Activated CD8-positive, alpha-beta memory T cell treated with anti-CD3 and anti-CD28 coated beads, Interleukin-2, amount 50 U/mL, for 1 hour (primary cell): Measurements from ENCODE around the gene RPA1.
"Not testable (repeated sequence)": the region's sequence is repeated elsewhere in the genome, so short reads cannot be mapped to it uniquely, and the experiment has no call there.

Experiments
- DNase-seq: peaks from one replicate; pipeline ENCODE4 v3.0.0-alpha.2; 2020; ENCODE audit errors: extremely low read depth

The RPA1 gene

GRCh38 chr17:1829592-1830257 lies at the start of gene RPA1, which contains the start of gene SMYD4:
RPA1 (plus strand) TSS chr17:1830005; CDS start chr17:1830094, 89 bp downstream.
SMYD4 (minus strand) TSS chr17:1829902; CDS start chr17:1827994, 1,908 bp downstream.
- peak; percentile 49 for DNase-seq

GRCh38 chr17:1782171-1782567 lies 47.6 kb upstream of the RPA1 start:
- no peak for DNase-seq

- no peak for DNase-seq
These were observed 46.5 kb upstream of the RPA1 start for GRCh38 chr17:1783271-1783670.

GRCh38 chr17:1783834-1784611 lies 45.8 kb upstream of the RPA1 start:
- DNase-seq: no peak

- no peak for DNase-seq
These were observed 43.9 kb upstream of the RPA1 start for GRCh38 chr17:1785930-1786329.

- DNase-seq: no peak
These were observed 43.1 kb upstream of the RPA1 start for GRCh38 chr17:1786708-1787107.

GRCh38 chr17:1787301-1787902 lies 42.4 kb upstream of the RPA1 start:
- no peak for DNase-seq

- no peak for DNase-seq
These were observed 39.9 kb upstream of the RPA1 start for GRCh38 chr17:1789936-1790335.

GRCh38 chr17:1792495-1793446 lies 37.0 kb upstream of the RPA1 start:
- DNase-seq: no peak

- no peak for DNase-seq
These were observed 36.4 kb upstream of the RPA1 start for GRCh38 chr17:1793447-1793806.

GRCh38 chr17:1796800-1797199 lies 33.0 kb upstream of the RPA1 start:
- no peak for DNase-seq

GRCh38 chr17:1797323-1797722 lies 32.5 kb upstream of the RPA1 start:
- no peak for DNase-seq

- not testable (repeated sequence) for DNase-seq
These were observed 32.0 kb upstream of the RPA1 start for GRCh38 chr17:1797846-1798245.

GRCh38 chr17:1800240-1800639 lies 29.6 kb upstream of the RPA1 start:
- no peak for DNase-seq

GRCh38 chr17:1800712-1801111 lies 29.1 kb upstream of the RPA1 start:
- DNase-seq: no peak

- no peak for DNase-seq
These were observed 27.4 kb upstream of the RPA1 start for GRCh38 chr17:1802429-1802828.

GRCh38 chr17:1803280-1803679 lies 26.5 kb upstream of the RPA1 start:
- DNase-seq: no peak

- no peak for DNase-seq
These were observed 21.9 kb upstream of the RPA1 start for GRCh38 chr17:1807890-1808289.

GRCh38 chr17:1808644-1809043 lies 21.2 kb upstream of the RPA1 start:
- DNase-seq: no peak

GRCh38 chr17:1809815-1810214 lies 20.0 kb upstream of the RPA1 start:
- DNase-seq: not testable (repeated sequence)

GRCh38 chr17:1810450-1811103 lies 19.2 kb upstream of the RPA1 start:
- DNase-seq: no peak
